H9 (cell line): Measurements from ENCODE around the gene RSPH9. TPM values are rescaled to one million over a fixed set of nuclear protein-coding genes. Genes with fewer than 3 reads are reported as not detected.

ENCODE experiments used
- DNase-seq: peaks from one replicate; pipeline ENCODE4 v3.0.0-alpha.2; 2017
- H2AFZ ChIP-seq: one replicate; pipeline ENCODE4 v1.6.1; 2013; ENCODE audit warnings: mild to moderate bottlenecking, low read length, control low read depth, moderate library complexity
- H2AK5ac ChIP-seq: 2 replicates; pipeline ENCODE4 v1.6.1; 2013; ENCODE audit warnings: low read length, control low read depth, mixed read lengths; ENCODE audit not compliant: insufficient read length
- H2BK120ac ChIP-seq: one replicate; pipeline ENCODE4 v1.6.1; 2013; ENCODE audit warnings: low read depth, mild to moderate bottlenecking, low read length, control low read depth, inconsistent platforms; ENCODE audit not compliant: poor library complexity, severe bottlenecking
- H2BK12ac ChIP-seq: 2 replicates; pipeline ENCODE4 v1.6.1; 2013; ENCODE audit warnings: low read length, control low read depth, mixed read lengths, low read depth; ENCODE audit not compliant: insufficient read length
- H2BK15ac ChIP-seq: 2 replicates; pipeline ENCODE4 v1.6.1; 2013; ENCODE audit warnings: low read depth, low read length, control low read depth
- H2BK20ac ChIP-seq: one replicate; pipeline ENCODE4 v1.6.1; 2013; ENCODE audit warnings: low read depth, mild to moderate bottlenecking, low read length, control low read depth, inconsistent platforms; ENCODE audit not compliant: poor library complexity, severe bottlenecking
- H2BK5ac ChIP-seq: 2 replicates; pipeline ENCODE4 v1.6.1; 2013; ENCODE audit warnings: low read length, control low read depth, mixed read lengths; ENCODE audit not compliant: insufficient read length
- H3K14ac ChIP-seq: 2 replicates; pipeline ENCODE4 v1.6.1; 2013; ENCODE audit warnings: low read length, control low read depth; ENCODE audit not compliant: insufficient read depth
- H3K18ac ChIP-seq: 2 replicates; pipeline ENCODE4 v1.6.1; 2013; ENCODE audit warnings: low read depth, mild to moderate bottlenecking, mixed read lengths, low read length, control low read depth; ENCODE audit not compliant: insufficient read length
- H3K23ac ChIP-seq: 2 replicates; pipeline ENCODE4 v1.6.1; 2013; ENCODE audit warnings: low read length, control low read depth, mixed read lengths, low read depth; ENCODE audit not compliant: insufficient read length
- H3K23me2 ChIP-seq: 2 replicates; pipeline ENCODE4 v1.6.1; 2013; ENCODE audit warnings: low read depth, mild to moderate bottlenecking, mixed read lengths, low read length, control low read depth; ENCODE audit not compliant: insufficient read length, poor library complexity, severe bottlenecking
- H3K27ac ChIP-seq: 2 replicates; pipeline ENCODE4 v1.5.1; 2013; ENCODE audit warnings: low read length, control low read depth, mixed read lengths, low read depth; ENCODE audit not compliant: insufficient read length
- H3K27me3 ChIP-seq: 2 replicates; pipeline ENCODE4 v1.6.1; 2013; ENCODE audit warnings: low read length, control low read depth, inconsistent platforms; ENCODE audit not compliant: insufficient read depth
- H3K4ac ChIP-seq: 2 replicates; pipeline ENCODE4 v1.6.1; 2013; ENCODE audit warnings: low read depth, mild to moderate bottlenecking, control low read depth, inconsistent platforms, low read length, moderate library complexity
- H3K4me1 ChIP-seq: 2 replicates; pipeline ENCODE4 v1.6.1; 2013; ENCODE audit warnings: low read length, control low read depth, inconsistent platforms; ENCODE audit not compliant: insufficient read depth
- H3K4me2 ChIP-seq: 2 replicates; pipeline ENCODE4 v1.6.1; 2013; ENCODE audit warnings: low read length, control low read depth, mixed read lengths; ENCODE audit not compliant: insufficient read length, insufficient read depth
- H3K56ac ChIP-seq: 2 replicates; pipeline ENCODE4 v1.6.1; 2013; ENCODE audit warnings: low read depth, mild to moderate bottlenecking, mixed read lengths, low read length, control low read depth; ENCODE audit not compliant: insufficient read length
- H3K79me1 ChIP-seq: 2 replicates; pipeline ENCODE4 v1.6.1; 2013; ENCODE audit warnings: low read depth, mild to moderate bottlenecking, moderate library complexity, low read length, control low read depth, inconsistent platforms; ENCODE audit not compliant: insufficient read depth, poor library complexity, severe bottlenecking
- H3K79me2 ChIP-seq: 2 replicates; pipeline ENCODE4 v1.6.1; 2013; ENCODE audit warnings: low read length, control low read depth, inconsistent platforms; ENCODE audit not compliant: insufficient read depth
- H3K9ac ChIP-seq: 2 replicates; pipeline ENCODE4 v1.6.1; 2013; ENCODE audit warnings: low read length, control low read depth, mixed read lengths; ENCODE audit not compliant: insufficient read length; ENCODE audit errors: extremely low read depth
- H3K9me3 ChIP-seq: one replicate; pipeline ENCODE4 v1.6.1; 2013; ENCODE audit warnings: low read depth, low read length, inconsistent platforms; ENCODE audit not compliant: control insufficient read depth
- H3T11ph ChIP-seq: one replicate; pipeline ENCODE4 v1.6.1; 2013; ENCODE audit warnings: mild to moderate bottlenecking, low read length, control low read depth, inconsistent platforms
- H4K20me1 ChIP-seq: one replicate; pipeline ENCODE4 v1.6.1; 2013; ENCODE audit not compliant: control insufficient read depth, insufficient read length, insufficient read depth
- H4K5ac ChIP-seq: 2 replicates; pipeline ENCODE4 v1.6.1; 2013; ENCODE audit warnings: low read depth, mild to moderate bottlenecking, mixed read lengths, low read length, control low read depth; ENCODE audit not compliant: insufficient read length
- H4K8ac ChIP-seq: replicated peaks from 2 replicates; pipeline ENCODE4 v1.6.1; 2013; ENCODE audit warnings: low read length, control low read depth, mixed read lengths, low read depth; ENCODE audit not compliant: insufficient read length
- H4K91ac ChIP-seq: 2 replicates; pipeline ENCODE4 v1.6.1; 2013; ENCODE audit warnings: low read depth, mild to moderate bottlenecking, moderate library complexity, mixed read lengths, low read length, control low read depth; ENCODE audit not compliant: insufficient read length
- H3K27ac Mint-ChIP-seq, 3 experiments: 2 replicates in 2 of 3; 3 replicates in 1 of 3; pipeline ENCODE4 v1.8.0; 2020 to 2021; ENCODE audit warnings: mixed read lengths in 3 of 3, mild to moderate bottlenecking in 1 of 3, moderate library complexity in 1 of 3
- H3K27me3 Mint-ChIP-seq: 2 replicates; pipeline ENCODE4 v1.8.0; 2021; ENCODE audit warnings: low read depth, mild to moderate bottlenecking, moderate library complexity, mixed read lengths
- H3K36me3 Mint-ChIP-seq, 3 experiments: 2 replicates in 2 of 3; 3 replicates in 1 of 3; pipeline ENCODE4 v1.8.0; 2020 to 2021; ENCODE audit warnings: low read depth in 3 of 3, mixed read lengths in 3 of 3; ENCODE audit not compliant: insufficient read depth in 1 of 3
- H3K4me1 Mint-ChIP-seq, 2 experiments: 2 replicates each; pipeline ENCODE4 v1.8.0; 2020; ENCODE audit warnings: mixed read lengths in 2 of 2
- H3K4me3 Mint-ChIP-seq, 2 experiments: 2 replicates in 1 of 2; 3 replicates in 1 of 2; pipeline ENCODE4 v1.8.0; 2020 to 2021; ENCODE audit warnings: mild to moderate bottlenecking in 2 of 2, mixed read lengths in 2 of 2, moderate library complexity in 1 of 2
- H3K9me3 Mint-ChIP-seq, 2 experiments: 2 replicates in 1 of 2; 3 replicates in 1 of 2; pipeline ENCODE4 v1.8.0; 2020; ENCODE audit warnings: mild to moderate bottlenecking in 2 of 2, mixed read lengths in 2 of 2, moderate library complexity in 1 of 2
- CTCF ChIP-seq: fragments of 200-600 bp; sonication (generic); conservative IDR thresholded peaks from 3 replicates; pipeline ENCODE4 v1.8.0; 2021; ENCODE audit warnings: antibody characterized with exemption, mild to moderate bottlenecking
- WGBS: extraction: QIAGEN DNeasy Blood & Tissue Kit; methylation state at CpG from one replicate; pipeline ENCODE4 v1.1.7; 2013; ENCODE audit warnings: missing lambda C conversion rate, low lambda C conversion rate, mixed read lengths; ENCODE audit not compliant: insufficient read length; ENCODE audit errors: extremely low coverage; 5-methylcytosine and 5-hydroxymethylcytosine counted together
- total RNA-seq: library from RNA; stranded (reverse); gene quantifications from 2 replicates; pipeline ENCODE4 v1.2.1, GENCODE V29; 2021

The RSPH9 gene
- total RNA-seq, 1 experiment from 2014 or later: 0.39 TPM

- no peaks in the 10 kb centered on the region for H3K36me3 Mint-ChIP-seq
Measured at GRCh38 chr6:43703512-43704429, 58.9 kb downstream of the RSPH9 start.

More at GRCh38 chr6:43703512-43704429, 58.9 kb downstream of the RSPH9 start:
- Histone ChIP-seq H3K4me1 (peaks cover 18% of the 10 kb centered on the region; the same call in 1 of the 2 replicates), H3K9me3 (no peaks in the 10 kb centered on the region), H4K5ac (no peak overlapping the region), H3K79me1 (no peaks in the 10 kb centered on the region), H3K56ac (no peak overlapping the region), H2AK5ac (no peak overlapping the region), H2BK15ac (no peak overlapping the region), H2AFZ (no peak overlapping the region), H2BK120ac (no peak overlapping the region), H3K18ac (no peak overlapping the region), H4K20me1 (no peaks in the 10 kb centered on the region), H3K27me3 (no peaks in the 10 kb centered on the region), H3T11ph (no peak overlapping the region), H2BK20ac (no peak overlapping the region), H2BK5ac (no peak overlapping the region), H3K27ac (peak overlapping the region; percentile 13), H3K4me2 (no peak overlapping the region), H3K23ac (no peak overlapping the region), H4K8ac (no peak overlapping the region), H4K91ac (no peak overlapping the region), H3K14ac (no peak overlapping the region), H3K79me2 (no peaks in the 10 kb centered on the region), H2BK12ac (no peak overlapping the region), H3K23me2 (no peaks in the 10 kb centered on the region), H3K4ac (no peak overlapping the region), H3K9ac (no peak overlapping the region)
- Mint-ChIP-seq H3K4me1 (peaks cover 74 to 81% of the 10 kb centered on the region in 2 experiments), H3K9me3 (no peaks in the 10 kb centered on the region), H3K27ac (peak overlapping the region; percentile 72 to 99 (median 81); a peak in 6 of 7 replicates), H3K4me3 (no peak overlapping the region), H3K27me3 (no peaks in the 10 kb centered on the region)
- WGBS: no CpG with 5 or more reads among the region's 8 CpGs
- DNase-seq: no peak
- TF ChIP-seq CTCF: no peak
